T-helper 2 cell (primary cell): ENCODE measurements around the gene LDHD.

Experiments
- DNase-seq, 5 experiments: peaks; one replicate each; pipeline versions ENCODE4 v3.0.0 to v3.0.0-alpha.2; 2012 to 2022

The LDHD gene

DNA sequence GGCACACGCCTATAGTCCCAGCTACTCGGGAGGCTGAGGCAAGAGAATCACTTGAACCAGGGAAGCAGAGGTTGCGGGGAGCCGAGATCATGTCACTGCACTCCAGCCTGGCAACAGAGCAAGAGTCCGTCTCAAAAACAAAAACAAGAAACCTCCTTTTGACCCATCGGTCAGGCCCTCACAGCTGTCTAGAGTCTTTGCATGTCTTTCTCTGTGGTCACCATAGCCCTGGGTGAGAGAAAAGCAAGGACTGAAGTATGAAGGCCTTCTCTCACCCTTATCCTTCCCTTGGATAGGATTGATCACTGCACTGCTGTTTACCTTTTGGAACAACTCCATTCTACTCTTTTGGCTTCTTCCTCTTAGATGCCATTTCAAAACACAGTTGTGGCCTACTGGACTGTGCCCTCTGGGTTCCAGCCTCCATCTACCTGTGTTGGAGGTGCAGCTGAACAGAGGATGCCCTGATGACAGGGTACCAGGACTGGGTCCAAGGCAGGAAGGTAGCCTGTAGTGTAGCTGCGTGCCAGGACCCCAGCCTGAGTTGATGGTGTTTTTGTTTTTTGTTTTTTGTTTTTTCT lies 37.1 kb downstream of the LDHD start:
- no peak for DNase-seq

DNA sequence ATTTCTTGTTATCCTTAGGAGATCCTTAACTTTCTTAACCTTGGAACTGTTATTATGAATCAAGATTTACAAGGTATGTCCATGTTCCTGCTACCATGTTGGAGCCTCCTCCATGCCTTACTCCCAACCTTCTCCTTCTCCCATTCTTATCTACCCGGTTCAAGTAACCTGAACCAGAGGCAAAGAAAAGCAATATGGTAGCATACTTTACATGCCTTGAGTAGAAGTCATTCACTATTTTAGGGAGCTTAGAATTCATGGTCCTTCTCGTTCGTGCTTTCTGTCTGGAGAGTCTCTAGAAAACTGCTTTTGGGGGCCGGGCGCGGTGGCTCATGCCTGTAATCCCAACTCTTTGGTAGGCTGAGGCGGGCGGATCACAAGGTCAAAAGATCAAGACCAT lies 37.7 kb downstream of the LDHD start:
- DNase-seq, result no peak

DNA sequence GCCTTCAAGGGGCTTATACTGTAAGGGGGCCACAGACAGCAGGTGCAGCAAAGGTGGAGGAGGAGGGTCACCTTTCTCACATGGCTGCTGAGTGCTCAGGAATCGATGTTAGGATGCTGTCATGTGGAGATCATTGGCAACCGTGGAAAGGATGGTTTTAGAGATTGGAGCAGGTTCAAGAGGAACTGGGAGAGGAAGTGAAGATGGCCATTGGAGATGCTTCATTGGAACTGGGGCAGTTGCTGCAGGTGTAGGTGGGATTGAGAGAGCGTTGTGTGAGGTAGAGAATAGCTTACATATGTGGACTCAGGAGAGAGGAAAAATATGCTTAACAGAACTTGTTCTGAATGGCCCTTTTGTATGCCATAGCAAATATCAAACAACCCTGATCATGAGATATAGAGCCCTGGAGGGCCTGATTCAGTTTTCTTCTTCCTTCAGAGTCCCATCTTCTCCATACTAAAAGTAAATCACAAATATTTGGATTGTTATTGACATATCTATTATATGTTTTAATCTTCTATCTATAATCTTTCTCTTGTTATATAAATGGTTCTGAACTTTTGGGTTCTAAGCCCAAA lies 40.8 kb downstream of the LDHD start:
- no peak for DNase-seq

DNA sequence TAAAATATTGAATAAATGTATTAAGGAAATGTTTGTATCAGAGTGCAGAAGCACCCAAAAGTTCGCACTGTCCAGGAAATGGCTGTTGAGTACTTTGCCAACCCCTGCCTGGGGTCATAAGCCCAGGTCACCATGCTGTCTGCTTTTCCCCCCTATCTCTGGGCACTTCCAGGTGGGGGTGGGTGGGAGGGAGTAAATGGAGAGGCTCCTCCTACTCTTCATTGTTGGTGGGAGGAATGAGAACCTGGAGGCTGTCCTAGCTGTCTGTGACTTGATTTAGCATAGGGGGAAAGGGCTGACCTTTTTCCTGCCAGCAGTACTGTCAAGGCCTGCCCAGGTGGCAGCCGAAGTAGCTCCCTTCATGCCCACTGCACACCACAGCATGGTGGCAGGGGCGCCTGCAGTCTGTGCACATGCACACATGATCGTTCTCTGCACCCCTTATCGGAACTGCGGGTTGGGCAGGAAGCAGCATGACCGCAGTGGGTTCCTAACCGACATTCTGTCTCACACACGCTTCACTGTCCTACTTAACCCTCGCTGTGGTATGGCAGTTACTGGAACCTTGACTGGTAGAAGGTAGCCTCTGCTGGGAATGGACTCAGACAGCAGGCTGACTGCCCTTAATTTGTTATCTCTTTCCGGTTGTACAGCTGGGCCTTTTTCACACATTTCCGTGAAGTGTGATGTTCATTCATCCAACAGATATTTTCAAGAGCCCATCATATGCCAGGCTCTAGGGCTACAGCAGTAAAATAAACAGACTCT lies 41.5 kb downstream of the LDHD start:
- peak; percentile 40 to 99 (median 69) for DNase-seq

DNA sequence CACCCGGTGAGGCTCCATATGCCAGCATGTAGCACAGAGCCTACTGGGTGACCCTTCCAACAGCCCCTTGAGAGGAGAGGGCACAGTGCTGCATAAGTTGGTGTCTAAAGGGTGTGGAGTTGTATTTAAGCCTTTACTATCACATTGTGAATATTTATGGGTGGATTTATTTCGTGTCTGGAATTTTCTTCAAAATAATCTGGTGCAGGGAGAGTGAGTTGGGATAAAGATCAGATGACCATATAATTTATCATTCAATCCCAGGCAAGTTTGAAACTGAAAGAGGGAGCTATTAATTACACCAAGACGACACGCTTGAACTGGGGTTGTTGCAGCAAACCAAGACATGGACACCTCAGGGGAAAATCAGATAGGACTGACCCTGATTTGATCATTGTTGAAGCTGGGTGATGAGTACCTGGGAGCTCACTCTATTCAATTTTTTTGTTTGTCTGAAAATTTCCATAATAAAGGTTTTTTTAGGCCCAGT lies 42.2 kb downstream of the LDHD start:
- DNase-seq, result no peak

DNA sequence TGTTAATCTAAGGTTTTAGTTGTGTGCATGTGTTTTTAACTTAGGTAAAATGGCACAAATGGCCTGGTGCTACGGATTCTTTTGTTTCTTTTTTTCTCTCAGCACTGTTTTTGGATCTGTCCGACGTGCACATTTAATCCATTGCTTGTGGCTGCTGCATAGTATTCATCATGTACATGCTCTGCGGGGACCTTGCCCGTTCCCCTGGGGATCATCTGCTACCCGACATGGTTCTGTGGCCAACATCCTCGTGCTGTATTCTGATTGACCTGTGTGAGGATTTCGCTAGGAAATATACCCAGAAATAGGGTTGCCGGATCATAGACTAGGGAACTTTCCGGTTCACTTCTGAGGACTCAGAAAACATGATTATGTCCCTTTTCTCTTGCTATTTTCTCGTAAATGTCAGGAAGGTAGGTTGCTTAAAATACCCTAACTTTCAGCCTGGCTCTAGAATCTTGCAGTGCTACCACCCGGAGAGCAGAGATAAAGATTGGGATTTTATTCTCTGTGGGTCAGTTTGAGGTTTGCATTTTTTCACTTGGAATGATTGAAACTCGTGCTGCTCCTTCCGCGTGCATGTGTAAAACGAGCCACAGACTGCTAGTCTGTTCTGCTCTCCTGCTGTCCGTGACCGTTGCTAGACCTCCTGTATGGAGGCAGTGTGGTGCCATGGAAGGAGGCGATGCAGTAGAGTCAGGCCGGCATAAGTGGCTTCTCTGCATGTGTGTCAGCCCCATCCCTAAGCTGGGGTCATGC lies 42.9 kb downstream of the LDHD start:
- no peak for DNase-seq

DNA sequence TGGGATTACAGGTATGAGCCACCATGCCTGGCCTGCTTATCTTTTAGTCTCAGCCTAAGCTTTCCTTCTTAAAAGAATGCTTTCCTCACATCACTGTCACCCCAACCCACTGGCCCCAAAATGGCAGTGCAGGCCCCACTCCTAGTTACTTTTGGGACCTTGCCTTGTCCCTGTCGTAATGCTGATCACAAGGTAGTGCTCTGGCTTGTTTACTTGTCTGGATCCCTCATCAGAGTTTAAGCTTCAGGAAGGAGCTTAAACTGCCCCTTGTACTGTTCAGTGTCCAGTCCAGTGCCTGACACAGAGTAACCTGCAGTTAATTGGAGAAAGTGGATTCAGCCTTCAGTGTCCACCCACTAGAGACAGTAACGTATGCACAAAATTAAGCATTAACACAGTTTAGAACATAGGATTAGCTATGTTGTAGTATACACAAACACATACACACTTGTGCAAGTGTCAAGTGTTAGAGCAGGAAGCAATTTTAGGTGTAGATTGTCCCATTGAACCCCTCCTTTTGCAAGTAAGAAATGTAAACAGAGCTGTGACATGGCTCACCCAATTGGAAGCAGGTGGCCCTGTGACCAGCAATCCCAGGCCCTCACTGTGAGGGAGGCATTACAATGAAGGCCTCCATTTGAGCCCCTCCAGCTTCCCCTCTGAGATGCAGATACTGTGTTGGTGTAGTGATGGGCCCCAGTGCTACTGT lies 44.2 kb downstream of the LDHD start:
- DNase-seq, result no peak

DNA sequence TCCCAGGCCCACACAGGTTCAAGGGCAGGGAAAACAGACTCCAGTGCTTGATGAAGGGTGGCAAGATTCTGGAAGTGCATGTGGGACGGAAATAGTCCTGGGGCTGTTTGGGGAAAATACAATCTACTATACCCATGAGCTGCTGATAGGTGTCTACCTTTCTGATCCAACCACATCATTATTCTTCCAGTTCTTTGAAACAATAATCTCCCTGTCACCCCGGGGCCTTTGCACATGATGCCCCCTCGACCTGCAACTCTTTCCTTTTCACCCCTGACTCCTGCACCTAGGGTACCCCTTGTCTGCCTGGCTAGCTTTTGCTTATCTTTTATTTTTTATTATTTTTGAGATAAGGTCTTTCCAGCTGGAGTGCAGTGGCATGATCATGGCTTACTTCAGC lies 45.0 kb downstream of the LDHD start:
- DNase-seq, result no peak

DNA sequence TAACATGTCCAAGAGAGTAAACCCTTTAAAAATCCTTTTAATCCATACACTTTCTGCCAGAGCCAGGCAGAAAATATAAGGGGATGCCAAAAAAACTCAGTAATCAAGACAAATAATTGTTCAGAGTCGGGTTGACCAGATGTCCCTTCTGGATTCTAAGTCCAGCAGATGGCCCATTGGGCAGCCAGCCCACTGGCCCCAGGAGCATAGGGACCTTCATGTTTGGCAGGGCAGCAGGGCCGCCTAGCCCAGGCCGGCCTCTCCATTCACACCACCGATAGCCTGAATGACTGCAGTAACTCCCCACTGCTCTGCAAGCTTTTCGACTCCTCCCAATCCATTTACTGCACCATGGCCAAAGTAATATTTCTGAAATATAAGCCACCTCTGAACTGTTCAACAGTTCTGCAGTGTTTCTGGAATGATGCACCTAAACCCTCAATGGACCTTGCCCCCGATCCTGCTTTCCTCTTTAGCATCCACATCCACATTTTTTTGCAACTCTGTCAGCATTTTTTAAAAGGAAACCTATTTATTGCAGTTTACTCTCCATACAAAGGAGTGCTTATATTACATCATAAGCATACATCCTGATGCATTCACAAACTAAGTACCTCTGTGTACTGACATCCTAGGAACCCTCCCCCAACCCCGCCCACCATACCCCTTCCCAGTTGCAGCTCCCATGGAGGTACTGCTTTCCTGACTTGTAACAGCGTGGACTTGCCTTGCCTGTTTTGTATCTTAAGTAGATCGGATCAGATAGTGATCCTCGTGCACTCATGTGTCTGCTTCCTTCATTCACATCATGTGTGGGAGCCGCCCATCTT lies 46.4 kb downstream of the LDHD start:
- no peak for DNase-seq

DNA sequence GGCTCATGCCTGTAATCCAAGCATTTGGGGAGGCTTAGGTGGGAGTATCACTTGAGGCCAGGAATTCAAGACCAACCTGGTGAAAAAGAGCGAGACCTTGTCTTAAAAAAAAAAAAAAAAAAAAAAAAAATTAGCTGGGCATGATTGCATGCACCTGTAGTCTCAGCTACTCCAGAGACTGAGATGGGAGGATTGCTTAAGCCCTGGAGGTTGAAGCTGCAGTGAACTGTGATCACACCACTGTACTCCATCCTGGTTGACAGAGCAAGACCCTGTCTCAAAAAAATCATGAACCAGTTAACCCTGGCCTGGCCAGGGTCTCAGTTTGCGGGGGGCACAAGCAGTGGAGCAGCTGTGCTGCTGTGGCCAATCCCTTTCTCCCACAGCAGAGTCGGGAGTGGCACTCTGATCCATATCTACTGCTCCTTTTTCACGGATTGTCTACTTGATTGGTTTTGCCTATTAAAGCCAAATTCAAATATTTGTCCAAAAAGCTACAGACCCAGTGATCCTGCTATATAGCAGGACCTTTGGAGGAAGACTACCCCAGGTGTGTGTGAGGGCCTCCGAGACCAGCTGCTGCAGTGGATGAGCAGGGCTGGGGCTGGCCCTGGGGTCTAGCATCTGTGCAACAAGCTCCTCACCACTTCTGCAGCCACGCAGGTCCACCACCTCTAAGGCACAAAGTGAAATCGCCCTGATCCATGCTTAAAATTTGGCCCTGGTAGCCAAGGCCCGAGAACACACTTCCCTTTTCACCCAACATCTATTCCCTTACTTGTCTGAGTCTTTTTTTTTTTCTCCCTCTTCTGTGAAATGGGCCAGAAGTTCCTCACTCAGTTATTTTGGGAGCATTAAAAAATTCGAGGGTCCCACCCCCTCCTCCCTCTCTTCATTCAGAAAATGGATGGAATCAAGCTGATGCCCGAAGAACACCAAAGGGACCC lies 48.2 kb downstream of the LDHD start:
- DNase-seq, result no peak

DNA sequence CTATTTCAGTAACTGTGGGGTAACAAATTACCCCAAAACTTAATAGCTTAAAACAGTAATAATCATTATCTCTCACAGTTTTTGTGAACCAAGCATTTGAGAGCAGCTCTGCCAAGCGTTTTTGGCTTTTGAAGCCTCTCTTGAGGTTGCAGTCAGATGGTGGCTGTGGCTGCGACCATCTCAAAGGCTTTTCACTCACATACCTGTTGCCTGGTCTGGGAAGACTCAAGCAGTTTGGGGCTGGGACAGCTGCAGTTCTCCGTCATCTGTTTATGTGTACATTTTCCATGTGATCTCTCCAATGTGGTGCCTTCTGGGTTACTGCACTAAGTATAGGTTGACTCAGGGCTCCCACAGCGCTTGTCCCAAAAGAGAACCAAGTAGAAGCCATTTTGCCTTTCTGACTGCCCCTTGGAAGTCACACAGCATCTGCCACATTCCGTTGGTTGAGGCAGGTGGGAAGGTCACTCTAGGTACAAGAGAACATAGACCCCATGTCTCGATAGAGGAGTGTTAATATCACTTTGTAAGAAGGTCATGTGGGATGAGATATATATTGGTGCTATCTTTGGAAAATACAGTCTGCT lies 49.6 kb downstream of the LDHD start:
- no peak for DNase-seq

DNA sequence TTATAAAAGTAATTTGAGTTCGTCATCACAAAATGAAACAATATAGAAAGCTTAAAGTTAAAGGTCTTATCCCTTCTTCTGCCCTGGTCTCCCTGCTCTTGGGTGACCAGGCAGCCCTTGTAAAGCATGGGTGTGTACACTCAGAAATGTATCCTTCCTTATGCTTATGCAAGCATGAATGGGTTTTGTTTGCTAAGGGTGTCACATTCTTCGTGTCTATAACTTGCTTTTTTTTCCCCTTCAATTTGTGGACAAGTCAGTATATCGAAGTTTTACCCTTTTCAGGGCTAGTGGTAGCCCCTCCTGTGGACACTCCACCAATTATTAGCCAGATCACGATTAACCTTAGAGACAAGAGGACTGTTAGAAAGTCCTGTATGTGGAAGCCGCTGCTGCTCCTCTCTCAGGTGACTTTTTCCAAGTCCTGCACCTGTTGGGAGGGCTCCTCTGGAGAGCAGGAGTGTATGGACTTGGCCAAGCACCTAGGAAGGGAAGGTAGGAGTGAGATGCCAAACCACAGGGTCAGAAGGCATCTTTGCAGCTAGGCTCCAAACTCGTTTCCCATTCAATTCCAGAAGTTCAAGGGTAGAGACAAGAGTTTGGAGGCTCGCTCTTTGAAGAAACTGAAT lies 50.9 kb downstream of the LDHD start:
- DNase-seq, result no peak

DNA sequence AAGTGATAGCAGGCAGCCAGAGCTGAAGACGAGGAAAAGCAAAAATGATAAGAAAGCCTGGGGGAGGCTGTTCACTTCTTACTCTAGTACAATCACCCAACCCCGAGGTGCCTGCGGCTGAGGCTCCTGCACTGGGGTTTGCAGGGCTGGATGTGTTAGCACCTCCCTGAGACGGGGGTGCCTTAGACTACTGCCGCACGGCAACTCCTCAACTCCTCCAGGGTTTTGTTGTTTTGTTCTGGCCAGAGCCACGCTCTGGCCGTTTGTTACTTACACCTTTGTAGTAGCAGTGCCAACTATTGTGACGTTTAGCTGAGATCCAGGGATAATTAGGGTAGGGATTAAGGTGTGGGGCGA lies 51.5 kb downstream of the LDHD start:
- DNase-seq, result peak in 2 of 5 experiments; percentile 43 to 50

DNA sequence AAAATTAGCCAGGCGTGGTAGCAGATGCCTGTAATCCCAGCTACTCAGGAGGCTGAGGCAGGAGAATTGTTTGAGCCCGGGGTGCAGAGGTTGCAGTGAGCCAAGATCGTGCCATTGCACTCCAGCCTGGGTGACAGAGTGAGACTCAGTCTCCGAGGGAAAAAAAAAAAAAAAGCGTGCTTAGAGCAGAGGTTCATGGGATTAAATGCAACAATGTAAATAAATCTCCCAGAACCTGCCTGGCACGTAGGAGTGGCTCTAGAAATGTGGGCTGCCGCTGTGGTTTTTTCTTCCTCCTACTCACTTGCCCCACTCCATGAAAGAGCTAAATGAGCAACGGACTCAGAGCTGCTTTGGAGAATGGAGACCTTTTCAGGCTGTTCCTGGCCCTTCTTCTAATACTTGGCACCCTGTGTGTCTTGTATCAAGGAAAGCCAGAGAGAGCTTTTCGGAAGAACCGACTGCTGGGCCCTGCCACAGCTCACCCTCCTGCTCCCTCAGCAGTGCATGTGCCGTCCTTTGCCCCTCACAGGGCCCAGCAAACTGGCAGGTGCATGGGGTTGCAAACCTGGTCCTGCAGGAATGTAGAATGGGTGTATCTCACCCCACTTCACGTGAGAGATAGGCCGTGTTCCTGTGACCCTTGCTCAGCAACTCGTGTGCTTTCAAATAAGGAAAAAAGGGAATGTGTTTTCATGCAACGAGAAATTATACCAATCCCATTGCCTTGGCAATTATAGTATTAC lies 52.0 kb downstream of the LDHD start:
- peak in 2 of 5 experiments; percentile 5 to 57 for DNase-seq

DNA sequence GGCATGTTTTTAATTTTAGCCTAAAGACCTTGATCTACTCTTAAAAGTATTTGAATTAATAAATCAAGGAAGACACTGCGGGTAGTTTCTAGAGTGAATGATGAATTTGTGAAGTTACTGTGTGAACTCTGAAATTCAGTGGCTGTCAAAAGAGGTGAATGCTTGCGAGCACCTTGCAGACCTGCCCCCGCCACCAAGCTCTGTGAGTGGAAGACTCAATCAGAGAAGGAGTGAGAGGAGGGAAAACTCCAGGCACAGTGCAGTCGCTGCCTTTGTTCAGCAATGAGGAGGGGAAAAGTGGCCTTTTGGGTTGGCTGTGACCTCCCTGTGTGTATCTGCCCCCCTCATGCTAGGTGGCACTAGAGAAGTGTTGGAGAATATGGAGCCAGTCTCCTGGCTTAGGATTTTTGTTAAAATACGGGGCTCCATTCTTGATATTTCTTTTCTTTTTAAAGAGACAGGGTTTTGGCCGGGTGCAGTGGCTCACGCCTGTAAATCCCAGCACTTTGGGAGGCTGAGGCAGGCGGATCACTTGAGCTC lies 53.0 kb downstream of the LDHD start:
- no peak for DNase-seq

DNA sequence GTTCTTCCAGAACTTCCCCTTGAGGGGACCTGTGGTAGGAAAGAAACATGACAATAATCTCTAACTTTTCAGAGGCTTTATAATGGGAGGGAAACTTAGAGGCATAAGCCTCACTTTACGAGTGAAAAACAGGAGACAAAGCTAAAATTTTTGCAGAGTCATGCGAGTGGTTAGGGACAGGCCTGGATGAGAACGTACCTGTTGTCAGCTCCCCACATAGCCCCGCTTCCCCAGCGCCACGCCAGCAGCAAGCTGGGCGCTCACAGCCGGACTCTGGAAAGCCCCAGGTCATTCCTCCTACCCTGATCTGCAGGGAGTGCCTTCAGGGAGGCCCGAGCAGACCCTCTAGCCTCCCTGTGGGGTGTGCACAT lies 53.6 kb downstream of the LDHD start:
- DNase-seq, result no peak

DNA sequence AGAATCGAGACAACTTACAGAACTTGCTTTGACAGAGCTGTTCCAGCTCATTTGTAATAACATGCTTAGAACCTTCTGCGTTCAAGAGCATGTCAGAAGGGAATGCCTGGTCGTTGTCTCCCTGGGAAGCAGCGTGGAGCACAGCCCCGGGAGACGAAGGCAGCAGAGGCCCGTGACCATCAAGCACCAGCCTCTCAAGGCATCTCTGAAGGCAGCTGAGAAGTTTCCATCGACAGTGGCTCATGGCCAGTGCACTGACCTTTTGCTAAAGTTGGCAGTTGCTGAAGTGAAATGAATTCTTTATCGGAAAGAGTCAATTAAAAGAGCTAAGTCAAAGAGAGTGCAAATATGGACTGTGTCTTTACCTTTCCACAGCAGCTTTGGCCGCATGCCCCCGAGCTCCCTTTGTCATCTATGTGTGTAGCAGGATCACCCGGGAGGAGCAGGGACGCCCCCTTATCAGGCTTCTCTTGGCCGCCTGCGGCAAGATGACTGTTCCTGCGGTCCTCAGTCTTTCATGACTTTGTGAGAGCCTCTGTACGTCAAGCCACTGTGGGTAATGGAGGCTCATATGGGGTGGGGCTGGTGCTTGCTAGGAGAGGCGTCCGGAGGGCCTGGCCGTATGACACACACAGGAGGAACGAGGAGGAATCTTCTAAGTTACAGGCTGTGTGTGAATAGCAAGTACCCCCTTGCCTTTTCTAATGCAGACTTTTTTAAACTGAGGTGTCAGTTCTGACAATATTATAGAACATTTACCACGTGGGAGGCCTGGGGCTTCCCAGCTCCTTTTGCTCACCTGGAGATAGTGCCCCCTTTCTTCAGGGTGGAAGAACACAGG lies 54.2 kb downstream of the LDHD start:
- DNase-seq, result no peak
